GM12878 (cell line): ENCODE results near the gene ORAI1. TPM values are rescaled to one million over a fixed set of nuclear protein-coding genes. Genes with fewer than 3 reads are reported as not detected.
A peak's percentile ranks its signal among the peaks of the same experiment; 100 is the strongest.

ENCODE experiments used
- ASH2L ChIP-seq: fragments of 300-600, 200-600 bp; sonication (generic); IDR thresholded peaks from 2 replicates; pipeline ENCODE4 v1.6.1; 2017; ENCODE audit warnings: low read depth, mild to moderate bottlenecking, borderline replicate concordance
- ATF3 ChIP-seq: IDR thresholded peaks from 2 replicates; pipeline ENCODE4 v1.6.1; 2011; ENCODE audit warnings: low read depth, mild to moderate bottlenecking, low read length, moderate library complexity, borderline replicate concordance; ENCODE audit errors: extremely low read depth
- CEBPB ChIP-seq, 2 experiments: fragments of 150-350 bp in 1 of 2; IDR thresholded peaks; 2 replicates each; pipeline ENCODE4 v1.6.1; 2012 to 2014; ENCODE audit warnings: low read depth in 2 of 2, low read length in 2 of 2, borderline replicate concordance in 1 of 2, inconsistent platforms in 1 of 2
- ETV6 ChIP-seq, 2 experiments: fragments of 450-650 bp in 1 of 2; IDR thresholded peaks in 1 of 2; conservative IDR thresholded peaks in 1 of 2; 2 replicates each; pipeline ENCODE4 v1.6.1; 2014; ENCODE audit warnings: antibody characterized with exemption in 1 of 2, borderline replicate concordance in 1 of 2, low read depth in 1 of 2, mild to moderate bottlenecking in 1 of 2, moderate library complexity in 1 of 2
- EZH2 ChIP-seq: IDR thresholded peaks from 2 replicates; pipeline ENCODE4 v1.6.1; 2012; ENCODE audit warnings: low read depth, mild to moderate bottlenecking, control low read depth, inconsistent platforms, low read length, borderline replicate concordance; ENCODE audit not compliant: control insufficient read depth
- IKZF2 ChIP-seq, 2 experiments: fragments of 450-650 bp; IDR thresholded peaks; 2 replicates each; pipeline ENCODE4 v1.6.1; 2017; ENCODE audit warnings: mild to moderate bottlenecking in 2 of 2, moderate library complexity in 2 of 2
- NFYB ChIP-seq: IDR thresholded peaks from 2 replicates; pipeline ENCODE4 v1.6.1; 2011; ENCODE audit warnings: low read depth, mild to moderate bottlenecking, low read length, improper control_type of control experiment, moderate library complexity; ENCODE audit not compliant: insufficient read depth
- NR2F1 ChIP-seq: fragments of 450-650 bp; conservative IDR thresholded peaks from 2 replicates; pipeline ENCODE4 v1.6.1; 2017; ENCODE audit warnings: mild to moderate bottlenecking
- NRF1 ChIP-seq: conservative IDR thresholded peaks from 2 replicates; pipeline ENCODE4 v1.6.1; 2011; ENCODE audit warnings: mild to moderate bottlenecking, low read depth, low read length, improper control_type of control experiment
- PAX8 ChIP-seq: fragments of 450-650 bp; IDR thresholded peaks from 2 replicates; pipeline ENCODE4 v1.6.1; 2017; ENCODE audit warnings: mild to moderate bottlenecking, moderate library complexity
- RAD51 ChIP-seq: fragments of 450-650 bp; IDR thresholded peaks from 2 replicates; pipeline ENCODE4 v1.6.1; 2016; ENCODE audit warnings: moderate library complexity, mild to moderate bottlenecking, inconsistent platforms
- RB1 ChIP-seq: fragments of 450-650 bp; formaldehyde crosslinking; IDR thresholded peaks from 2 replicates; pipeline ENCODE4 v1.6.1; 2017; ENCODE audit warnings: mild to moderate bottlenecking, borderline replicate concordance
- SIX5 ChIP-seq: IDR thresholded peaks from 2 replicates; pipeline ENCODE4 v1.6.1; 2011; ENCODE audit warnings: mild to moderate bottlenecking, low read depth, low read length, moderate library complexity; ENCODE audit not compliant: severe bottlenecking
- SKIL ChIP-seq: fragments of 450-650 bp; IDR thresholded peaks from 2 replicates; pipeline ENCODE4 v1.6.1; 2017; ENCODE audit warnings: mild to moderate bottlenecking, low read depth, inconsistent platforms; ENCODE audit not compliant: poor library complexity, severe bottlenecking
- SMARCA5 ChIP-seq: fragments of 450-650 bp; IDR thresholded peaks from 2 replicates; pipeline ENCODE4 v1.6.1; 2017; ENCODE audit warnings: mild to moderate bottlenecking
- SRF ChIP-seq, 2 experiments: IDR thresholded peaks; 2 replicates each; pipeline ENCODE4 v1.6.1; 2011; ENCODE audit warnings: low read depth in 2 of 2, low read length in 2 of 2, mild to moderate bottlenecking in 1 of 2, moderate library complexity in 1 of 2
- STAT1 ChIP-seq: fragments of 450-650 bp; conservative IDR thresholded peaks from 2 replicates; pipeline ENCODE4 v1.6.1; 2014; ENCODE audit warnings: antibody characterized with exemption, mild to moderate bottlenecking
- STAT3 ChIP-seq: IDR thresholded peaks from 2 replicates; pipeline ENCODE4 v1.6.1; 2011; ENCODE audit warnings: low read depth, low read length, improper control_type of control experiment
- TARDBP ChIP-seq: IDR thresholded peaks from 2 replicates; pipeline ENCODE4 v1.6.1; 2016; ENCODE audit warnings: borderline replicate concordance
- polyA plus RNA-seq, 11 experiments: library from polyadenylated mRNA; depleted of rRNA in 4 of 11; unstranded in 6 of 11; stranded (reverse) in 5 of 11; fragments of >200 nt; fragmentation: Nextera tagmentation in 4 of 11; fragmentation: Illumina TruSeq in 1 of 11; extraction: Ambion mirVana in 4 of 11; extraction: Trizol in 1 of 11; gene quantifications; 1 replicate in 1 of 11; 2 replicates in 10 of 11; pipeline versions ENCODE4 v1.2.1 to v1.2.3, GENCODE V29; 2011 to 2016; ENCODE audit warnings: inconsistent platforms in 2 of 11, missing spikeins in 2 of 11, low read depth in 1 of 11
- total RNA-seq, 4 experiments: library from RNA; depleted of rRNA in 3 of 4; stranded (reverse); fragments of >200 nt in 3 of 4; fragmentation: Illumina TruSeq in 1 of 4; extraction: Trizol in 1 of 4; gene quantifications; 2 replicates each; pipeline versions ENCODE4 v1.2.1 to v1.2.3, GENCODE V29; 2013 to 2021
- TF ChIP-seq, protein P1 (sequence below): fragments of 450-650 bp; conservative IDR thresholded peaks from 2 replicates; pipeline ENCODE4 v1.6.1; 2017; ENCODE audit warnings: mild to moderate bottlenecking, moderate library complexity
- TF ChIP-seq, protein P2 (sequence below): IDR thresholded peaks from 2 replicates; pipeline ENCODE4 v1.6.1; 2011; ENCODE audit warnings: borderline replicate concordance, low read depth, mild to moderate bottlenecking, moderate library complexity, low read length; ENCODE audit not compliant: insufficient read depth, poor library complexity, severe bottlenecking
- TF ChIP-seq, protein P3 (sequence below): fragments of 450-650 bp; IDR thresholded peaks from 2 replicates; pipeline ENCODE4 v1.6.1; 2017; ENCODE audit warnings: borderline replicate concordance

The ORAI1 gene
- total and polyA plus RNA-seq, 10 of the 15 experiments (the other 5 are each of a cell fraction or from before 2014, with no cell fraction given), result 5.5 to 33.1 (median 11.8) TPM

- no peak for TF ChIP-seq PAX8
- TF ChIP-seq EZH2, result no peak
- TF ChIP-seq ATF3, result peak; percentile 65; the same call in 1 of the 2 replicates
- TF ChIP-seq ASH2L, result 0 out of 2 replicates have a peak, but pooled peaks have one; percentile 36
- TF ChIP-seq TARDBP, result no peak
- TF ChIP-seq, protein P1, sequence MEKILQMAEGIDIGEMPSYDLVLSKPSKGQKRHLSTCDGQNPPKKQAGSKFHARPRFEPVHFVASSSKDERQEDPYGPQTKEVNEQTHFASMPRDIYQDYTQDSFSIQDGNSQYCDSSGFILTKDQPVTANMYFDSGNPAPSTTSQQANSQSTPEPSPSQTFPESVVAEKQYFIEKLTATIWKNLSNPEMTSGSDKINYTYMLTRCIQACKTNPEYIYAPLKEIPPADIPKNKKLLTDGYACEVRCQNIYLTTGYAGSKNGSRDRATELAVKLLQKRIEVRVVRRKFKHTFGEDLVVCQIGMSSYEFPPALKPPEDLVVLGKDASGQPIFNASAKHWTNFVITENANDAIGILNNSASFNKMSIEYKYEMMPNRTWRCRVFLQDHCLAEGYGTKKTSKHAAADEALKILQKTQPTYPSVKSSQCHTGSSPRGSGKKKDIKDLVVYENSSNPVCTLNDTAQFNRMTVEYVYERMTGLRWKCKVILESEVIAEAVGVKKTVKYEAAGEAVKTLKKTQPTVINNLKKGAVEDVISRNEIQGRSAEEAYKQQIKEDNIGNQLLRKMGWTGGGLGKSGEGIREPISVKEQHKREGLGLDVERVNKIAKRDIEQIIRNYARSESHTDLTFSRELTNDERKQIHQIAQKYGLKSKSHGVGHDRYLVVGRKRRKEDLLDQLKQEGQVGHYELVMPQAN, result peak; percentile 90
- no peak for TF ChIP-seq SKIL
- no peak for TF ChIP-seq ETV6 (conservative IDR thresholded peaks at IDR 0.05 in 1 of 2, IDR thresholded peaks at IDR 0.05 in 1 of 2; ENCODE audit: borderline replicate concordance in 1 of 2, low read depth in 1 of 2)
- TF ChIP-seq NRF1, result no peak
- no peak for TF ChIP-seq STAT3
- peak; percentile 49 for TF ChIP-seq RB1
- no peak for TF ChIP-seq SIX5
- peak; percentile 84 for TF ChIP-seq NR2F1
- TF ChIP-seq SRF (IDR thresholded peaks at IDR 0.05; ENCODE audit: low read depth in 2 of 2, low read length in 2 of 2), result 0 out of 4 replicates have a peak, but pooled peaks of 1 of the 2 experiments have one; percentile 6
- no peak for TF ChIP-seq STAT1
- peak; percentile 66 to 67 for TF ChIP-seq IKZF2 (IDR thresholded peaks at IDR 0.05)
- TF ChIP-seq SMARCA5, result peak; percentile 89; the same call in 1 of the 2 replicates
- TF ChIP-seq, protein P2, sequence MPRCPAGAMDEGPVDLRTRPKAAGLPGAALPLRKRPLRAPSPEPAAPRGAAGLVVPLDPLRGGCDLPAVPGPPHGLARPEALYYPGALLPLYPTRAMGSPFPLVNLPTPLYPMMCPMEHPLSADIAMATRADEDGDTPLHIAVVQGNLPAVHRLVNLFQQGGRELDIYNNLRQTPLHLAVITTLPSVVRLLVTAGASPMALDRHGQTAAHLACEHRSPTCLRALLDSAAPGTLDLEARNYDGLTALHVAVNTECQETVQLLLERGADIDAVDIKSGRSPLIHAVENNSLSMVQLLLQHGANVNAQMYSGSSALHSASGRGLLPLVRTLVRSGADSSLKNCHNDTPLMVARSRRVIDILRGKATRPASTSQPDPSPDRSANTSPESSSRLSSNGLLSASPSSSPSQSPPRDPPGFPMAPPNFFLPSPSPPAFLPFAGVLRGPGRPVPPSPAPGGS, result peak; percentile 38
- TF ChIP-seq, protein P3, sequence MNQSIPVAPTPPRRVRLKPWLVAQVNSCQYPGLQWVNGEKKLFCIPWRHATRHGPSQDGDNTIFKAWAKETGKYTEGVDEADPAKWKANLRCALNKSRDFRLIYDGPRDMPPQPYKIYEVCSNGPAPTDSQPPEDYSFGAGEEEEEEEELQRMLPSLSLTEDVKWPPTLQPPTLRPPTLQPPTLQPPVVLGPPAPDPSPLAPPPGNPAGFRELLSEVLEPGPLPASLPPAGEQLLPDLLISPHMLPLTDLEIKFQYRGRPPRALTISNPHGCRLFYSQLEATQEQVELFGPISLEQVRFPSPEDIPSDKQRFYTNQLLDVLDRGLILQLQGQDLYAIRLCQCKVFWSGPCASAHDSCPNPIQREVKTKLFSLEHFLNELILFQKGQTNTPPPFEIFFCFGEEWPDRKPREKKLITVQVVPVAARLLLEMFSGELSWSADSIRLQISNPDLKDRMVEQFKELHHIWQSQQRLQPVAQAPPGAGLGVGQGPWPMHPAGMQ, result no peak
- TF ChIP-seq RAD51, result peak; percentile 95
- TF ChIP-seq NFYB, result peak; percentile 43; the same call in 1 of the 2 replicates
- TF ChIP-seq CEBPB (IDR thresholded peaks at IDR 0.05; ENCODE audit: borderline replicate concordance in 1 of 2, low read depth in 2 of 2, low read length in 2 of 2), result no peak
Measured at GRCh38 chr12:121626087-121626852, at the start of gene ORAI1 (continued).
